Measurements from ENCODE around the gene PHACTR3. TPM values are rescaled to one million over a fixed set of nuclear protein-coding genes. Genes with fewer than 3 reads are reported as not detected.

Gene PHACTR3
- total RNA-seq, 1 experiment from 2014 or later, result 0.10 TPM

GRCh38 chr20:59564943-59565342, 39.4 kb upstream of the PHACTR3 start:
- DNase-seq (ENCODE audit: low read depth, low spot score), result no peak
- TF ChIP-seq POLR2AphosphoS5 (IDR thresholded peaks at IDR 0.05; ENCODE audit: low read depth, low read length) (no peak), TCF7L2 (IDR thresholded peaks at IDR 0.05; ENCODE audit: low read depth, low read length) (no peak), CTCF (IDR thresholded peaks at IDR 0.05) (no peak), SIN3A (IDR thresholded peaks at IDR 0.05; ENCODE audit: borderline replicate concordance, insufficient read depth, low read depth, low read length) (no peak)
- TF ChIP-seq, protein P1, sequence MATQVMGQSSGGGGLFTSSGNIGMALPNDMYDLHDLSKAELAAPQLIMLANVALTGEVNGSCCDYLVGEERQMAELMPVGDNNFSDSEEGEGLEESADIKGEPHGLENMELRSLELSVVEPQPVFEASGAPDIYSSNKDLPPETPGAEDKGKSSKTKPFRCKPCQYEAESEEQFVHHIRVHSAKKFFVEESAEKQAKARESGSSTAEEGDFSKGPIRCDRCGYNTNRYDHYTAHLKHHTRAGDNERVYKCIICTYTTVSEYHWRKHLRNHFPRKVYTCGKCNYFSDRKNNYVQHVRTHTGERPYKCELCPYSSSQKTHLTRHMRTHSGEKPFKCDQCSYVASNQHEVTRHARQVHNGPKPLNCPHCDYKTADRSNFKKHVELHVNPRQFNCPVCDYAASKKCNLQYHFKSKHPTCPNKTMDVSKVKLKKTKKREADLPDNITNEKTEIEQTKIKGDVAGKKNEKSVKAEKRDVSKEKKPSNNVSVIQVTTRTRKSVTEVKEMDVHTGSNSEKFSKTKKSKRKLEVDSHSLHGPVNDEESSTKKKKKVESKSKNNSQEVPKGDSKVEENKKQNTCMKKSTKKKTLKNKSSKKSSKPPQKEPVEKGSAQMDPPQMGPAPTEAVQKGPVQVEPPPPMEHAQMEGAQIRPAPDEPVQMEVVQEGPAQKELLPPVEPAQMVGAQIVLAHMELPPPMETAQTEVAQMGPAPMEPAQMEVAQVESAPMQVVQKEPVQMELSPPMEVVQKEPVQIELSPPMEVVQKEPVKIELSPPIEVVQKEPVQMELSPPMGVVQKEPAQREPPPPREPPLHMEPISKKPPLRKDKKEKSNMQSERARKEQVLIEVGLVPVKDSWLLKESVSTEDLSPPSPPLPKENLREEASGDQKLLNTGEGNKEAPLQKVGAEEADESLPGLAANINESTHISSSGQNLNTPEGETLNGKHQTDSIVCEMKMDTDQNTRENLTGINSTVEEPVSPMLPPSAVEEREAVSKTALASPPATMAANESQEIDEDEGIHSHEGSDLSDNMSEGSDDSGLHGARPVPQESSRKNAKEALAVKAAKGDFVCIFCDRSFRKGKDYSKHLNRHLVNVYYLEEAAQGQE (IDR thresholded peaks at IDR 0.05; ENCODE audit: insufficient read depth in 1 of 2, low read depth in 2 of 2, low read length in 1 of 2), result no peak
- intact Hi-C loops (cut with micrococcal nuclease; ENCODE audit: unreplicated experiment), result no loop called here
- 0 out of 2 replicates have a peak, but pooled peaks cover 2% of the 10 kb centered on the region for H3K4me1 ChIP-seq (ENCODE audit: control insufficient read depth, insufficient read depth, low read length)
- H3K27me3 ChIP-seq (ENCODE audit: control insufficient read depth, insufficient read depth, low read length), result no peaks in the 10 kb centered on the region; the same call in 1 of the 2 replicates
- H3K36me3 ChIP-seq (ENCODE audit: control insufficient read depth, insufficient read depth, low read length), result no peaks in the 10 kb centered on the region
- H3K9me3 ChIP-seq (ENCODE audit: control insufficient read depth, insufficient read depth, low read depth, low read length), result no peaks in the 10 kb centered on the region
- ChIA-PET CTCF (no interaction called here), POLR2A (no interaction called here)
- no TSS peak for BruUV-seq (replicated peaks)
- no peak overlapping the region for H3K4me3 ChIP-seq (ENCODE audit: low read depth in 2 of 2, low read length in 2 of 2)
- H3K27ac ChIP-seq (ENCODE audit: low read length), result no peak overlapping the region
- ATAC-seq, result no peak
- in situ Hi-C loops (cut with HindIII; ENCODE audit: low pct_unique_long_range_greater_than_20kb, low sequenced_read_pairs), result no loop called here

DNA sequence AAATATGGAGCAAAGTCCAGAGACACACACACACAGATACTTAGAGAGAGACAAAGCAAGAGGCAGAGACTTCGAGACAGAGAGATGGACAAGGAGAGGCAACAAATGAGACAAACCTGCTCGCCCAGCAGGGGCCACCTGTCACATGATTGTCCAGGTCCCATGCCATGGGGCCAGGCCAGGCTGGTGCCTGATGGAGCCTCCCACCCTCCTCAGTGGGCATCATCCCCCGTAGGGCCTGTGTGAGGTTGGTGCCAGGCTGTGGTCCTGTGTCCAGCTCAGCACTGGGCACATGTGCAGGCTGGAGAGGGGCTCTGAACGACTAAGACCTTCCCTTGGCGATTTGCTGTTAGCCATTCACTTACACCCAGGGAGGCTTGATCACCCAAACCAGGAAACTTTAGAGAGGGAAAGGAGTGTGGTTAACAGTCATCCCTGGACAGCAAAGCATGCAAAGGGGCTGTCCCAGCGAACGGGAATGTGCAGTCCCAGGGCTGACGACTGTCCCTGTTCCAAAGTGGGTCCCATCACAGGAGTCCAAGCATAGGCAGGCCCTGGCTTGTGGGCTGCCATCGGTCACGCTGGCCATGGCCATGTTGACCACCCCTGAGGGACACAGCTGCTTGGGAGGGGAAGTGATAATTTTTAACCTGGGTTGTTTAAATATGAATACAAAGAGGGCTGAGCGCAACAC, 38.4 kb upstream of the PHACTR3 start:
- DNase-seq (ENCODE audit: low read depth, low spot score) (no peak), ATAC-seq (peak; percentile 49; the same call in 1 of the 2 replicates)
- BruUV-seq (replicated peaks), result no TSS peak
- ChIA-PET POLR2A (no interaction called here), CTCF (interaction anchor here (0.6 kb wide), 1 partner anchor 273 kb away, joined by 7 read pairs; no protein-coding TSS in a partner anchor)
- Histone ChIP-seq H3K9me3 (ENCODE audit: control insufficient read depth, insufficient read depth, low read depth, low read length) (no peaks in the 10 kb centered on the region), H3K4me3 (ENCODE audit: low read depth in 2 of 2, low read length in 2 of 2) (no peak overlapping the region), H3K27me3 (ENCODE audit: control insufficient read depth, insufficient read depth, low read length) (no peaks in the 10 kb centered on the region; the same call in 1 of the 2 replicates), H3K36me3 (ENCODE audit: control insufficient read depth, insufficient read depth, low read length) (no peaks in the 10 kb centered on the region), H3K4me1 (ENCODE audit: control insufficient read depth, insufficient read depth, low read length) (no peaks in the 10 kb centered on the region), H3K27ac (ENCODE audit: low read length) (no peak overlapping the region)
- in situ Hi-C loops (cut with HindIII; ENCODE audit: low pct_unique_long_range_greater_than_20kb, low sequenced_read_pairs) (no loop called here), intact Hi-C loops (cut with micrococcal nuclease; ENCODE audit: unreplicated experiment) (no loop called here)
- TF ChIP-seq POLR2AphosphoS5 (IDR thresholded peaks at IDR 0.05; ENCODE audit: low read depth, low read length) (no peak), SIN3A (IDR thresholded peaks at IDR 0.05; ENCODE audit: borderline replicate concordance, insufficient read depth, low read depth, low read length) (no peak), CTCF (IDR thresholded peaks at IDR 0.05) (no peak), TCF7L2 (IDR thresholded peaks at IDR 0.05; ENCODE audit: low read depth, low read length) (no peak)
- TF ChIP-seq, protein P1 (IDR thresholded peaks at IDR 0.05; ENCODE audit: insufficient read depth in 1 of 2, low read depth in 2 of 2, low read length in 1 of 2), result no peak
